NCI-H2196 (cell line): ENCODE results near the gene LRRTM4.
"Not testable (repeated sequence)": the region's sequence is repeated elsewhere in the genome, so short reads cannot be mapped to it uniquely, and the experiment has no call there.

Source experiments
- DNase-seq: peaks from one replicate; lab custom pipeline; 2025; ENCODE audit not compliant: unreplicated experiment; lab: John Stamatoyannopoulos, UW

LRRTM4 gene

DNA sequence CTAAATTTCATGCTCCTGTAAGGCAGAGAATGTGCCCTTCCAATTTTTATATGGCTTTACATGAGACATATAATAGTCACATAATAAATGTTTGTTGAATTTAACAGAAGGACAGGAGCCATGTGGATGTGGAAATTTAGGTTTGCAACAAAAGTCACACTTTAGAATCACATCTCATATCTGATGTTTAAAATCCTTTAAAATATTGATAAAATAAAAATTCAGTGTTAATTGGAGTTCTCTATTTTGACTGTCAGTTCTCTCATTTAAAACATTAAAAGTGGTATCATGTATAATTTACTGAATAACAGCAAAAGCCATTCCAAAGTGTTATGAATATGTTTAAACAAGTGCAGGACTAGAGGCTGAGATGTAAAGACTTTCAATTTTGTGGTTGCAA, 594.1 kb downstream of the LRRTM4 start:
- DNase-seq: no peak

DNA sequence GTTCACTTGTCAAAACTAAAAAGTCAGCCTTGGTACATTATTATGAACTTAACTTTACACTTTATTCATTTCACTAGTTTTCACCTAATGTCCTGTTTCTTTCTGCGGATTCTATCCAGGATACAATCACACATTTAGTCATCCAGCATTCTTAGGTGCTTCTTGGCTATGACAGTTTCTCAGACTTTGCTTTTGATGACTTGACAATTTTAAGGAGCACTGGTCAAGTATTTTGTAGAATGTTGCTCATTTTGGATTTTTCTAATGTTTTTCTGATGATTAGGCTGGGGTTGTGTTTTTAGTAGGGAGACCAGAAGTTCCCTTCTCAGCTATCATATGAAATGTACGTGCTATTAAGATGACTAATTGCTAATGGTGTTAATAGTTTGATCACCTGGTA, 601.2 kb downstream of the LRRTM4 start:
- no peak for DNase-seq

DNA sequence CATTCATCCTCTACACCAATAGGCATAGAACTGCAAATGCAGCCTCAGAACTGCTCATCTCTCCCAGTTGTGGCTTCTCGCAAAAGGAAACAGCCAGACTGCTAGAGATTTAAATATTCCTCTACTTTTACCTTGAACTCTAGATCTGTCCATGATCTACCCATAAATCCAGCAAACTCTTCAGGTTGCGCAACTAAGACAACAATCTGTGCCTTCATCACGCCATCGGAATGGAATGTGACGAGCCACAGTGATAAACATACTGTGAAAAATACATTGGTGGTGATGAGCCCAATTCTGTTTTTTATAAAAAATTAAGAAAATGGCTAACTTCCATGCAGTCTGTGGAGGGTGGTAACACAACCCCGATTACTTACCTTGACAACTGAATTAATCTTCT, 626.7 kb downstream of the LRRTM4 start:
- no peak for DNase-seq

DNA sequence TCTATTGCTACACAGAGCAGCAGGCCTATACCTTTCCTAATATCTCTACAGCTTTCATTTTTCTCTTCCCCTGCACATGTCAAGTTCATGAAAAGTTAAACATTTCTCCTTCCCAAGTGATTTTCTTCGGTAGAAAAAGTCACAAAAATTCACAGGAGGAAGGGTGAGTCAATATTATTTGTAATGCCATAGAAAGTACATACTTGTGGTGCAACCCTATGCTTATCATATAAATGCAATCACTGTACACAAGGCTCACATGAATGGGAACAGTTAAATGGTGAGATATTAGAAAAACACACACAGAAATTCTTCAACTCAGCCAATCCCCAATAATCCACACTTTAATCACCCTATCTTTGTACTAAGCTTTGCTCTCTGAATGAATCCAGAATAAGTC, 651.6 kb downstream of the LRRTM4 start:
- DNase-seq: no peak

DNA sequence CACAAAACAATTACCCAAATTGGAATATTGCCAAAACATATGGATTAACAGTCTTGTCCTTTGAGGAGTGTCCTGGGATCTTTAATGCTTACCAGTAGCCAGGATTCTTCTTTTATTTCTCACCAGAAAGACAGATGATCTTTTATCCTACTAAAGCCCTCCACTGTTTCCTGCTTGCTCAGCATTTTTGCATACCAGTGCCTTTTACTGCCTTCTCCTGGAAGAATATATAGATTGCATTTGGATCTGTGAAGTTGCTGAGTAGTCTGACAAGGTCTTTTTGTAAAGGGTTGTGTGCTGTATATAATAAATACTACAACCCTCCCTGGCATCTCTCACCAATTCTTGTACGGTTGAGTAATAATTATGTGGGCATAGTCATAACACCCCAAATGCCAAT, 652.2 kb downstream of the LRRTM4 start:
- DNase-seq: no peak

DNA sequence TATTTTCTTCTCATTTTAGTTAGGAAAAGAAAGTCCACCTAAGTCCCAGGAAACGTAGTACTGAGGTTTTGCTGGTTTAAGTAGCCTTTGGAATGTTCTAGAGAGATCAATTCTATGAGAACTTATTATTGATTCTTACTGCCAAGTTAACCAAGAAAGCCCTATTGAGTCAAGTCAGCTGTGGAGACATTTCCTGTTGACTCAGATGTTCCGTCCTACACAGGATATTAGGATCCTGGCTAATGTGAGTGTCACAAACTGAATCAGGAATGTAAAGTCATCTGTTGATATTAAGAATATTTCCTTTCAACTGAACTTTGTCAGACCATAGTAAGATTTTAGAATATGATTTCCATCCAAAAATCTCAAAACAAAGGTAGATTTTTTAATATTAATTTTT, 654.3 kb downstream of the LRRTM4 start:
- DNase-seq: no peak

DNA sequence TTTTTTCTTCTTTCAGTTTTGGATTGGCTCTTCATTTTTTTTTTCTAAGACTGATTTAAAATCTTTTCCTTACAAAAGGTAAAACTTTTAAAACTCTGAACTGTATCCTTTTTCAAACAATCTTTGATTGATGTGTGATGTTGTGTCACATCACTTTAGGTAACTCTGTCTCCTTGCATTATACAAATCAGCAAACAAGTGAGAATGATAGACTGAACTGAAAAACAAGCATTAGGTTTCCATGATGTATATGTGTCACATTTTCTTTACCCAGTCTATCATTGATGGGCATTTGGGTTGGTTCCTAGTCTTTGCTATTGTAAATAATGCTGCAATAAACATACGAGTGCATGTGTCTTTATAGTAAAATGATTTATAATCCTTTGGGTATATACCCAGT, 655.7 kb downstream of the LRRTM4 start:
- no peak for DNase-seq

DNA sequence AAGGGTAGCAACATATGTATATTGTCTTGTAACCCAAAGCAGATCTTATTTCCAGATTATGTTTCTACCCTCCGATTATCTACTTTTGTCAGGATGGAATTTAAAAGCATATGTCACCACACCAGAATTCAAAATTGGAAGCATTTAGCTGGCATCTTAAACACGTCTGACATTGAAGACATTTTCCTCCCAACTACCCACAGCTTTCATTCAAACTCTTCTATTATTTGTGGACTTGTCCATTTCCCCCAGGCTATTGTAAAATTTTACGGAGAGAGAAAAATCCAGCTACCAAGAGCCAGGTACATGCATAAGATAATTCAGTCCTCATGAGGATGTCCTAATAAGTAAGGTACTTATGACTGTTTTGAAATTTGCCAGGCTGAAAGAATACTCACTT, 659.3 kb downstream of the LRRTM4 start:
- DNase-seq: no peak

DNA sequence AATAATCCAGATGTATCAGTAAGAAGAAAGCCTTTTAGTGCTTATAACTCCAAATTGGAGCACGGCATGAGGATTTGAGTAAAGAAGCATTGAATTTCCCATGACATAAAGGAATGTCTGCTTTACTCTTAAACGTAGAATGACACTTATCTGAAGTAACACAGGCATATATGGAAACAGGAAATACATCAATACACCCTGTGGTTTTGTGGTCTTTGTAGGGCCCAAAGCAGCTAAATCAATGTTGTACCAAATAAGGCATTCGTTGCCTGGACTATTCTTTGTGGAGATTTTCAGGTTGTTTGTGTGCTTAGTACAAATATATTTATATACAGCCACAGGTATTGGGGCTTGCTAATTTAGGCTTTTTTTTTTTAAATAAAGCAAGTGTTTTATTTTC, 660.5 kb downstream of the LRRTM4 start:
- DNase-seq: no peak

DNA sequence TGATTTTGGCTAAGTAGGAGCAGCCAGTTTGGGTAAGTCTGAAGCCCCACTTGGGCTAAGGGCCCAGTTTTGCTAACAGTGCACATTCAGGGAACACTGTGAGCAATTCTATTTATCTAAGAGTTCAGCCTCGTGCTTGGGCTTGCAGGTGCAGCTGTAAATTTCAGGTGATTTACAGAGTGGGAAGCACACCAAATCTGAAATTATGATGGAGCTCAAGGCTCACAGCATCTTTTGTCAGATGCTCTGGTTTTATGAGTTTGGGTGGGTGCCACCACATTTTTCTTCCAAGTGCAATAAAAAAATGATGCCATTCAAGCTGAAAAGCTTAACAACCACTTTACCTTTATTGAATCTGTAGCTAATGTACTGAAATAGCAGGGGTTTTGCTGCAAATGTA, 671.2 kb downstream of the LRRTM4 start:
- no peak for DNase-seq

DNA sequence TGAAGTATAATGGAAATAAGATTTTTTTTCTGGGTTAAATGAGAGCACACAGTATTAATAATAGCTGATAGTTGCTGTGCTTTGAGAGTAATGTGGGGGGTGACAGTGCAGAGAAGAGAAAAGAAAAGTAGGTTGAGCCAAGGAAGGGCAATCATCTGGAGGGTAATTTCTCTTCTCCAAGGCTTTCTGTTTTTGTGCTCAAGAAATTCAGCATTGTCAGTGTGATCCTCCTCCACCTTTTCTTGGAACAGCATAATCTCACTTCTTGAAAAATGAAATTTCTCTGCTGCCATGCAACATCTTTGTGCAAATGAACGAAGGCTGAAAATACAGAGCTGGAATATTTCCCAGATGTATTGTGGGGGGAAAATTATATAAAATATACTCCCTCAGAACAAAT, 673.1 kb downstream of the LRRTM4 start:
- DNase-seq: no peak

DNA sequence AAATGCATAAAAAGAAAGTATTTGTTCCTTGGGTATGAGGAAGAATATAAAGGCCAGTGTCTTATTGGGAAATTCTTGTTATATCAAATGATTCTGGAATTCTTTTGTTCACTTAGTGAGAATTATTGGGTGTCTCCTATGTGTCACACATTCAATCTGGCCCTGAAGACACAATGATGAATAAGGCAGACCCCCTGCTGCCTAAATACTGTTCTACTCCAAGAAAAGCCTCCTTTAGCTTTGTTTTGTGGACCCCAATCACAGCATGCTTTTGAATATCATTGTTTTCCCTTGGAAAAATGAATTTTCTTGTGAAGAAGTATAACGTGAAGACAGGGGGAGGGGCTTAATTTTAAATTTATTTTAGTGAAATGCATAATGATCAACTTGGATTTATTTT, 682.4 kb downstream of the LRRTM4 start:
- no peak for DNase-seq

DNA sequence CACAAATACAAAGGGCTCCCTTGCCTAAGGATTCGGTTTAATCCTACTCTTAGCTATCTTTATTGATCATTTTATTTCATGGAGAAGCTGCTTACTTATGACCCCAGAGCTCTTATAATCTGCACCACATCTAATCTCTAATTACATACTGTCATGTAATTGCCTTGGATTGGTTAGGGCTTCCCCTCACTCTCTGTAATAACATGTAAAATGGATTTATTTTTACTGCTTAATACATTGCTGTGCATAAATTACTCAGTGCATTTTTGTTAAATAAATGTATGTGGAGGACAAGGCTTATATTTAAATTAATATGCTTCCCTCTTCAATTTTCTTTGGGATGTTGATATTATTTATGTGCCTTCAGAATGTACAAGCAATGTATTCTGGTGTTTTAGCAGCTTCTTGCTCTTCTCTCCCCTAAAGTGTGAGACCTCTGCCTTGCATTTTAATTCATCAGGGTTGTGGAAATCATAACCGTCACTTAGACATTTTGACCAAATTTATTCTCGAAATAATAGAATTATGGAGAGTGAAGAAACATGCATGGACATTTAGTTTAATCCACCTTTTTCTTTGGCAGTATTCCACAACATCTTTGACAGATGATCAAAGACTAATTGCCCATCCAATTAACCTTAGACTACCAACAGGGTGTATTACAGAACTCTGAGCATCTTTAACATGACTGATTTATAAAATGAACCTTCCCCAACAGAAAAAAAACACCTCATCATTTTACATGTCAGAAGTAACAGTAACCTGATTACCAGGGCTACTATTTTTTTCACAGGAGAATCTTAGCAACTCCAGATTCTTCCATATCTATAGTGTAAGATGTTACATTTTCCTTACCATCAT, 692.6 kb downstream of the LRRTM4 start:
- no peak for DNase-seq

DNA sequence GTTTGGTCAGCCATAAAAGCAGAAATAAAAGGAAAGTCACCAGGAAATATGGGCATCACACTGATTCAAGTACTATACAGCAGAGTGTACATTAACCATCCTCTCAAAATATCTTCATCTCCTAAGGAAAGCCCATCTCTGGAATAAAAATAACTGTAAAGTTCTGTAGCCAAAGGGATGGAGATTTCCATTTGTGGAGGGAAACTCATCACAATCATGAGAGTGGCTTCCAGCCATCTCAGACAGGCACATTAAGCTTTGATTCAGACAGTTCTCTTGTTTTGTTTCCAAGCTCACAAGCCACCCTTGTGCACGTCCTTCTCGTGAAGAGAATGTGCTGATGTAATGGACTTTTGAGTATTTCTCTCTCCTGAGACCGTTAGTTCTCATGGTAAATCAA, 695.5 kb downstream of the LRRTM4 start:
- no peak for DNase-seq

DNA sequence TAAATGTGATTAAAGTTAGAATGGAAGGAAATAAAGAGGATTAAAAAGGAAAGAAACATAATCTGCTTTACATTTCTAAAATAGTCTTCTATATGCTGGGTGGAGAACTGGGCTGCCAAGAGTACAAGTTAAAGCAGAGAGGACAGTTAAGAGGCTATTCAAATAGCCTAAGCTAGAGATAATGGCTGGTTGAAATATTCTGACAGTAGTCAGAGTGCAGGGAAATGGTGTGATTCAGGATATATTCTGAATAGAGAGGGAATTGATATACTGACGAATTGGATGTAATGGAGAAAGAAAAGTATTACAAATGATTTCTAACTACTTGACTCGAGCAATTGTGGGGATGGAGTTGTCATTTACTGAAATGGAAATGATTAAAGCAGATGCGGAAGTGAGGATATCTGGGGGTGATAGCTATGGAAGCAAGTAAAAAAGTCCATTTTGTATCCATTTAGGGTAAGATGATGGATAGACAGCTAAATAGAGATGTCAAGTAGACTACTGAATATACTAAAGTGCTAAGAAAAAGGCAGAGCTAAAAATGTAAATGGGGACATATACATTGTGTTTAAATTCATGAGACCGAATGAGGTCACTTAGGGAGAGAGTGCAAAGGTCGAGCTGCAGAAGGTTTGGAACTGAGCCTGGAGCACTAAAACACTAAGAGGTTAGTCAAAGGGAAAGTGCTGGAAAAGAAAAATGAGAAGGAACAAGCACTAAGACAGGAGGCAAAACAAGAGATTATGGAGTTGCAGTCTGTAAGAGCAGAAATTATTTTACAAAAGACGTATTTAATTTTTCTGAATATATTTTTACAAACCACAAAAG, 696.8 kb downstream of the LRRTM4 start:
- no peak for DNase-seq

DNA sequence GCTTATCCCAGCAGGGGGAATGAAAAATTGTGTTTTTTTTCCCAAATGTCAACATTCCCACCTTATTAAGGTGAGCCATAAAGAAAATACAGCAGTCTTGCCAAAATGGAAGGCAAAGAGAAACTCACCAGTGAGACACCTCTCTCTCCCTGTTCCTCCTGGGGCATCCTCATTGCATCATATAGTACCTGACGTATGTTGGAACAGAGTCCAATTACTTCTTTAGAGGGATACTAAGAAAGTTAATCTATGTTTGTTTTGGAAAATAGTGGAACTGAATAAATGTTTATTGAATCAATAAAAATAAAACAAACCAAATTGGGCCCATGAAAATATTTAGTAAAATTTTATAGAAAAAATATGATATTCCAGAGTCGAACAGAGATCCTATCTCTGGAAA, 700.4 kb downstream of the LRRTM4 start:
- no peak for DNase-seq

DNA sequence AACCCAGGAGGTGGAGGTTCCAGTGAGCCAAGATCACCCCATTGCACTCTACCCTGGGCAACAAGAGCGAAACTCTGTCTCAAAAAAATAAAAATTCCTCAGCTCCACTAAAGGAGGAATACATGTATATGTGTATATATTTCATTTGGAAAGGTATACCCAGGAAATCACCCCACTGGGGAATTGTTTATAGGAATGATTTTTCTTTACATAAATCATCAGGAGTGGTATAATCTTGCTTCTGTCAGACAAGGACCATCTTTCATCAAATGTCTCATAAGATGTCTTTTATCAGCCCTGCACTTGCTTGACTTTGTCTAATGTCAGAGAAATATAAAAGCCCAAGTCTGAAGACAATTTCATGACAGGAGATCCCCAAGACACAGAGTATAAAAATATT, 709.1 kb downstream of the LRRTM4 start:
- no peak for DNase-seq

DNA sequence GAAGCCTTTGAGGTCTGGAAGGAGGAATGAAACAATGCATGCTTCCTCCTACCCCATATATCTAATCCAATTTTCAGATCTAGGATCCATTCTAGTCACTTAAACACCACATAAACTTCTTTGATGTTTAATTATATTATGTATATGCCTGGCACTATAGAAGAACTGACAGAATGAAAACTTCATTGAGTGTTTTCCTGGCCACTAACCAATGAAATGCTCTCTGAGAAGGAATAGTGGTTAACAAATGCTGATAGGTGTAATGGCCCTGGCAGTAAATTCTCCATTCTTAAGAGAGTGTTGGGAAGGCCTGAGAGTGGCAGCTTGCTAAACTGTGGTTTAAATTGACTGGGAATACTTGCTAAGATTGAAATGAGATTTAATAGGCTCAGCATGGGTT, 710.0 kb downstream of the LRRTM4 start:
- DNase-seq: no peak

DNA sequence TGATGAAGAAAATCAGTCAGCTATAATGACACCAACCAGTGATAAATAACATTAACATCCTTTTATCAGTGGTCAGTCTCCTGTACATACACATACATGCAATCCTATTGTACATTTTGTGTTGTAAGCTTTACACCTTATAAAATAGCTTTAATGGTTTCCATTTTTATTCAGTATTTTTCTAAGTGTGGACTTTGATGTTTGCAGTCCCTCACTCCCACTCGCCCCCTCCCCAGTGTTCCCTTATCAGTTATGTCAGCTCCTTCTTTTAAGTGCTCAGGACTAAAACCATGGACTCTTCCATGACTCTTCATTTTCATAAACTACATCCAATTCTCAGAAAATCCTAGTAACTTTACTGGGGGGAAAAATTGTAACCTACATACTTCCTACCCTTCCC, 713.0 kb downstream of the LRRTM4 start:
- no peak for DNase-seq

DNA sequence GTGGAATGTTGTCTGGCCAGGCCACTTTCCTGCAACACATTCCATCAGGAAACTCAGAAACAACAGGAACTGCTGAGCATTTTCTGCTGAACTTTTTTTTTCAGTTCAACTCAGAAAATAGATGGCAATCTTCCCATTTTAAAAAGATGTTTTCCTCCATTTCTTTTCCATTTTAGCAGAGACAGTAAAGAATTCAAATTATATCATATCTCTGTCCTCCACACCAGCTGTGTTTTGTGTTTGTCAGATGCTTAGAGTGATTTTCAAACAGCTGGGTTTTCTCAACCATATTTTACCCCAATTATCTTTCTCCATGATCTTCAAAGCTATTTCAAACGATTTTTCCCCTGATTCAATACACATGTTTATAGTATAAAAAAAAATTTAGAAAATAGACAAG, 713.4 kb downstream of the LRRTM4 start:
- DNase-seq: no peak

DNA sequence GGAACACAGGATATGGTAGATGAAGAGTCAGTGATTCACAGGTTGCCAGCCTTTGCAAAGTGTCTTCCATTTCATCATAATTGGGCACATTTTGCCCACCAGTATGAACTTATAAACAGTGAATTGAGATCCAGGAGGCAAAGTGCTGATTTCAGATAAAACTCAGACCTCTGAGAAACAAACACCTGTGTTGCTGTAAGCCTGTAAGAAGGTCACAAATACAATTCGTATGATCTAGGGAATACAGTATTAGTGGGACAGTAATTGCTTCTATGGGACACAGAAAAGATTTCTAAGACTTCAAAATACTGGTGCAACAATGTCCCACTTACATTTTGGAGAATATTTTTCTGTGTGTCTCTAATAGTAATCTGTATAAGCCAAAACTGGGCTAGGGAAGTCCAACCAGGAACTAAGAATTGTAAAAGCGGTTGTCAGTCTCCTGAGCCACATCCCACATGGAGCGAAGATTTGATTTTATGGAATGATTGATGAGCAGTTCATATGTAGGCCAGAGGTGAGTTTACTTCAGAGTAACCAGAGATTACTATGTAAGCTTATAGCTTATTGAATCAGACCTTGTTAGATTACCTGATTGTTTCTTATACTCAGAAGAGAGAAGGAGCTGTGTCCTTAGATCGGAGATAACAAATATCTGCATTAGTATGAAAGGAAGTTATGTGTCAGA, 728.4 kb downstream of the LRRTM4 start:
- DNase-seq: no peak

DNA sequence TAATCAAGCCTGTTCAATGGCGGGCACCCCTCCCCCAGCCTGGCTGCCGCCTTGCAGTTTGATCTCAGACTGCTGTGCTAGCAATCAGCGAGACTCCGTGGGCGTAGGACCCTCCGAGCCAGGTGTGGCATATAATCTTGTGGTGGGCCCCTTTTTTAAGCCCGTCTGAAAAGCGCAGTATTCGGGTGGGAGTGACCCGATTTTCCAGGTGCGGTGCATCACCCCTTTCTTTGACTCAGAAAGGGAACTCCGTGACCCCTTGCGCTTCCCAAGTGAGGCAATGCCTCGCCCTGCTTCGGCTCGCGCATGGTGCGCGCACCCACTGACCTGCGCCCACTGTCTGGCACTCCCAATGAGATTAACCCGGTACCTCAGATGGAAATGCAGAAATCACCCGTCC, 740.9 kb downstream of the LRRTM4 start:
- DNase-seq: not testable (repeated sequence)
